Upper lobe of left lung (tissue), 6 donors: Measurements from ENCODE around the gene PKIG. TPM values are rescaled to one million over a fixed set of nuclear protein-coding genes. Genes with fewer than 3 reads are reported as not detected.

ENCODE experiments used
- ATAC-seq, 2 donors: fragments of 200-7000 bp; cut with Tn5 transposase; one replicate each; pipeline ENCODE4 v1.9.1; 2022; ENCODE audit warnings: mild to moderate bottlenecking in 2 of 2, moderate library complexity in 2 of 2; ENCODE audit not compliant: low FRiP score in 2 of 2
- DNase-seq, 2 donors: peaks; one replicate each; pipeline ENCODE4 v3.0.0-alpha.2; 2019 to 2020
- H3K27ac ChIP-seq, 4 donors: fragments of 200-600 bp; sonication (generic); one replicate each; pipeline ENCODE4 v1.5.1; 2016 to 2019
- H3K27me3 ChIP-seq, 4 donors: fragments of 200-600 bp; sonication (generic); one replicate each; pipeline ENCODE4 v1.5.1; 2017 to 2019
- H3K36me3 ChIP-seq, 4 donors: fragments of 200-600 bp; sonication (generic); one replicate each; pipeline ENCODE4 v1.5.1; 2016 to 2019
- H3K4me1 ChIP-seq, 4 donors: fragments of 200-600 bp; sonication (generic); one replicate each; pipeline ENCODE4 v1.5.1; 2018 to 2019
- H3K4me3 ChIP-seq, 4 donors: fragments of 200-600 bp; sonication (generic); one replicate each; pipeline ENCODE4 v1.5.1; 2017 to 2019; ENCODE audit warnings: mild to moderate bottlenecking in 2 of 4, moderate library complexity in 1 of 4
- H3K9me3 ChIP-seq, 4 donors: fragments of 200-600 bp; sonication (generic); one replicate each; pipeline ENCODE4 v1.5.1; 2018 to 2019
- CTCF ChIP-seq, 6 experiments: fragments of 450-650 bp in 4 of 6; fragments of 200-600 bp in 2 of 6; sonication (generic) in 2 of 6; IDR thresholded peaks; one replicate each; pipeline ENCODE4 v1.5.1; 2016 to 2019; ENCODE audit warnings: antibody characterized with exemption in 6 of 6
- EP300 ChIP-seq, 4 donors: sonication (generic); formaldehyde crosslinking; IDR thresholded peaks; one replicate each; pipeline ENCODE4 v1.5.1; 2017; ENCODE audit warnings: antibody characterized with exemption in 4 of 4, control low read depth in 2 of 4
- POLR2A ChIP-seq, 4 donors: fragments of 450-650 bp; IDR thresholded peaks; one replicate each; pipeline ENCODE4 v1.5.1; 2016 to 2017; ENCODE audit warnings: antibody characterized with exemption in 4 of 4, mild to moderate bottlenecking in 2 of 4
- POLR2AphosphoS5 ChIP-seq, 2 donors: sonication (generic); formaldehyde crosslinking; IDR thresholded peaks; one replicate each; pipeline ENCODE4 v1.5.1; 2017; ENCODE audit warnings: antibody characterized with exemption in 2 of 2
- WGBS, 2 donors: methylation state at CpG; one replicate each; pipeline ENCODE4 v1.1.5; 2017 to 2018; 5-methylcytosine and 5-hydroxymethylcytosine counted together
- total RNA-seq, 6 donors: library from RNA; depleted of rRNA in 4 of 6; stranded (reverse); fragments of >200 nt in 4 of 6; gene quantifications; one replicate each; pipeline versions ENCODE4 v1.1.0 to v1.2.1, GENCODE V29; 2016 to 2021
- donor health status: DM: no; HTN: no; CAD: no; lungs with moderate emphysema.
- donor health status: DM: no; HTN: yes; CAD: no; lungs with severe emphysema.

The PKIG gene
- total RNA-seq, 6 donors from 2014 or later, result 46.1 to 91.5 (median 67.8) TPM

- Histone ChIP-seq H3K36me3 (peaks cover 0 to 11% (median 0%) of the 10 kb centered on the region in 4 donors), H3K27ac (no peak overlapping the region), H3K27me3 (no peaks in the 10 kb centered on the region), H3K4me1 (no peaks in the 10 kb centered on the region), H3K4me3 (no peak overlapping the region), H3K9me3 (no peaks in the 10 kb centered on the region)
- ATAC-seq (no peak), DNase-seq (no peak)
- WGBS, 2 donors, result 87% methylated on average over 13 to 18 of the region's 18 CpGs
- no peak for TF ChIP-seq POLR2AphosphoS5 (IDR thresholded peaks at IDR 0.05)
- TF ChIP-seq POLR2A (IDR thresholded peaks at IDR 0.05), result no peak
- TF ChIP-seq CTCF (IDR thresholded peaks at IDR 0.05), result no peak
- no peak for TF ChIP-seq EP300 (IDR thresholded peaks at IDR 0.05)
Observed at GRCh38 chr20:44633872-44634600, 51.7 kb downstream of the PKIG start.

GRCh38 chr20:44635877-44636276, 53.5 kb downstream of the PKIG start:
- TF ChIP-seq POLR2AphosphoS5 (IDR thresholded peaks at IDR 0.05), result no peak
- no peak for TF ChIP-seq CTCF (IDR thresholded peaks at IDR 0.05)
- TF ChIP-seq POLR2A (IDR thresholded peaks at IDR 0.05), result no peak
- DNase-seq (no peak), ATAC-seq (no peak)
- H3K9me3 ChIP-seq, result no peaks in the 10 kb centered on the region
- 92 to 96% methylated on average over 4 of the region's 4 CpGs for WGBS, 2 donors
- no peaks in the 10 kb centered on the region for H3K27me3 ChIP-seq
- no peak overlapping the region for H3K4me3 ChIP-seq
- H3K4me1 ChIP-seq, result no peaks in the 10 kb centered on the region
- H3K27ac ChIP-seq, result no peak overlapping the region
- peaks cover 0 to 11% (median 0%) of the 10 kb centered on the region in 4 donors for H3K36me3 ChIP-seq

- WGBS, 2 donors, result 88 to 96% methylated on average over 5 of the region's 5 CpGs
- H3K9me3 ChIP-seq, result no peaks in the 10 kb centered on the region
- DNase-seq (no peak), ATAC-seq (no peak)
- peaks cover 0 to 11% (median 0%) of the 10 kb centered on the region in 4 donors for H3K36me3 ChIP-seq
- TF ChIP-seq EP300 (IDR thresholded peaks at IDR 0.05) (no peak), CTCF (IDR thresholded peaks at IDR 0.05) (no peak), POLR2AphosphoS5 (IDR thresholded peaks at IDR 0.05) (no peak), POLR2A (IDR thresholded peaks at IDR 0.05) (no peak)
- H3K27ac ChIP-seq, result no peak overlapping the region
- peaks cover 3 to 7% (median 5%) of the 10 kb centered on the region in 4 donors for H3K4me1 ChIP-seq
- H3K4me3 ChIP-seq, result no peak overlapping the region
- no peaks in the 10 kb centered on the region for H3K27me3 ChIP-seq
Observed at GRCh38 chr20:44637042-44637441, 54.7 kb downstream of the PKIG start.

GRCh38 chr20:44637522-44638372, 55.4 kb downstream of the PKIG start:
- WGBS, 2 donors, result 72 to 83% methylated on average over 10 to 11 of the region's 11 CpGs
- no peaks in the 10 kb centered on the region for H3K9me3 ChIP-seq
- H3K4me3 ChIP-seq, result no peak overlapping the region
- no peak overlapping the region for H3K27ac ChIP-seq
- H3K27me3 ChIP-seq, result no peaks in the 10 kb centered on the region
- no peak for TF ChIP-seq EP300 (IDR thresholded peaks at IDR 0.05)
- H3K4me1 ChIP-seq, result peaks cover 10 to 14% (median 12%) of the 10 kb centered on the region in 4 donors
- peak in 1 of 2 donors; percentile 70 for ATAC-seq
- DNase-seq, result no peak
- peaks cover 0 to 11% (median 0%) of the 10 kb centered on the region in 4 donors for H3K36me3 ChIP-seq

- Histone ChIP-seq H3K27me3 (no peaks in the 10 kb centered on the region), H3K4me1 (peaks cover 30 to 40% (median 35%) of the 10 kb centered on the region in 4 donors), H3K4me3 (no peak overlapping the region), H3K27ac (no peak overlapping the region), H3K9me3 (no peaks in the 10 kb centered on the region), H3K36me3 (no peaks in the 10 kb centered on the region)
- no peak for DNase-seq
- 80 to 89% methylated on average over 2 of the region's 2 CpGs for WGBS, 2 donors
- ATAC-seq, result no peak
- TF ChIP-seq POLR2AphosphoS5 (IDR thresholded peaks at IDR 0.05), result no peak
- TF ChIP-seq EP300 (IDR thresholded peaks at IDR 0.05), result no peak
- TF ChIP-seq POLR2A (IDR thresholded peaks at IDR 0.05), result no peak
- TF ChIP-seq CTCF (IDR thresholded peaks at IDR 0.05), result no peak
Observed at GRCh38 chr20:44640522-44640921, 58.1 kb downstream of the PKIG start.
